Renal cortex interstitium (tissue), 15 donors: ENCODE results near the gene OAT. TPM values are rescaled to one million over a fixed set of nuclear protein-coding genes. Genes with fewer than 3 reads are reported as not detected.

Experiments
- DNase-seq, 11 donors: peaks; one replicate each; pipeline ENCODE4 v3.0.0-alpha.2; 2013; ENCODE audit warnings: low read depth in 9 of 11, low spot score in 4 of 11; ENCODE audit errors: extremely low read depth in 1 of 11
- long read RNA-seq, 16 experiments: transcript quantifications; one replicate each; lab custom pipeline, GENCODE V29; 2026
- polyA plus RNA-seq, 3 donors: library from polyadenylated mRNA; unstranded; fragments of 120-200 nt; gene quantifications; one replicate each; pipeline ENCODE4 v1.2.1, GENCODE V29; 2013; ENCODE audit not compliant: insufficient read length in 3 of 3

Gene OAT
- polyA plus RNA-seq: 10 to 100 TPM; 78.1 to 88.0 (median 86.1) TPM
- long read RNA-seq, donor 1, transcript OAT-201 (10 exons, 2,048 nt): major isoform, 26 of 27 reads
- long read RNA-seq, donor 1, partial matches to known transcripts: 0 of 27 reads
- long read RNA-seq, donor 1, other reads (novel, unspliced or antisense): 0 of 27 reads
- long read RNA-seq, donor 2, transcript OAT-201 (10 exons, 2,048 nt): major isoform, 29 of 30 reads
- long read RNA-seq, donor 2, partial matches to known transcripts: 0 of 30 reads
- long read RNA-seq, donor 2, other reads (novel, unspliced or antisense): 0 of 30 reads
- long read RNA-seq, donor 3, transcript OAT-201 (10 exons, 2,048 nt): major isoform, 50 of 52 reads
- long read RNA-seq, donor 3, partial matches to known transcripts: 0 of 52 reads
- long read RNA-seq, donor 3, other reads (novel, unspliced or antisense): 0 of 52 reads
- long read RNA-seq, donor 4, transcript OAT-201 (10 exons, 2,048 nt): major isoform, 18 of 33 reads
- long read RNA-seq, donor 4, partial matches to known transcripts: 13 of 33 reads
- long read RNA-seq, donor 4, other reads (novel, unspliced or antisense): 0 of 33 reads
- long read RNA-seq, donor 5: 0 reads
- long read RNA-seq, donor 6, transcript OAT-201 (10 exons, 2,048 nt): major isoform, 14 of 14 reads
- long read RNA-seq, donor 6, partial matches to known transcripts: 0 of 14 reads
- long read RNA-seq, donor 6, other reads (novel, unspliced or antisense): 0 of 14 reads
- long read RNA-seq, donor 7, transcript OAT-201 (10 exons, 2,048 nt): major isoform, 34 of 40 reads
- long read RNA-seq, donor 7, partial matches to known transcripts: 5 of 40 reads
- long read RNA-seq, donor 7, other reads (novel, unspliced or antisense): 0 of 40 reads
- long read RNA-seq, donor 8, transcript OAT-201 (10 exons, 2,048 nt): major isoform, 59 of 67 reads
- long read RNA-seq, donor 8, partial matches to known transcripts: 5 of 67 reads
- long read RNA-seq, donor 8, other reads (novel, unspliced or antisense): 0 of 67 reads
- long read RNA-seq, donor 9, transcript OAT-201 (10 exons, 2,048 nt): major isoform, 31 of 33 reads
- long read RNA-seq, donor 9, partial matches to known transcripts: 0 of 33 reads
- long read RNA-seq, donor 9, other reads (novel, unspliced or antisense): 0 of 33 reads
- long read RNA-seq, donor 10, transcript OAT-201 (10 exons, 2,048 nt): major isoform, 30 of 33 reads
- long read RNA-seq, donor 10, partial matches to known transcripts: 0 of 33 reads
- long read RNA-seq, donor 10, other reads (novel, unspliced or antisense): 0 of 33 reads
- long read RNA-seq, donor 11, transcript OAT-201 (10 exons, 2,048 nt): major isoform, 23 of 23 reads
- long read RNA-seq, donor 11, partial matches to known transcripts: 0 of 23 reads
- long read RNA-seq, donor 11, other reads (novel, unspliced or antisense): 0 of 23 reads
- long read RNA-seq, donor 12, transcript OAT-201 (10 exons, 2,048 nt): major isoform, 16 of 16 reads
- long read RNA-seq, donor 12, partial matches to known transcripts: 0 of 16 reads
- long read RNA-seq, donor 12, other reads (novel, unspliced or antisense): 0 of 16 reads
- long read RNA-seq, donor 13: 0 reads
- long read RNA-seq, donor 14, transcript OAT-201 (10 exons, 2,048 nt): major isoform, 19 of 26 reads
- long read RNA-seq, donor 14, partial matches to known transcripts: 6 of 26 reads
- long read RNA-seq, donor 14, other reads (novel, unspliced or antisense): 0 of 26 reads
- long read RNA-seq, donor 15, transcript OAT-201 (10 exons, 2,048 nt): major isoform, 7 of 8 reads
- long read RNA-seq, donor 15, partial matches to known transcripts: 0 of 8 reads
- long read RNA-seq, donor 15, other reads (novel, unspliced or antisense): 0 of 8 reads
- long read RNA-seq, donor 16, transcript OAT-201 (10 exons, 2,048 nt): major isoform, 80 of 139 reads
- long read RNA-seq, donor 16, partial matches to known transcripts: 52 of 139 reads
- long read RNA-seq, donor 16, other reads (novel, unspliced or antisense): 0 of 139 reads

DNA sequence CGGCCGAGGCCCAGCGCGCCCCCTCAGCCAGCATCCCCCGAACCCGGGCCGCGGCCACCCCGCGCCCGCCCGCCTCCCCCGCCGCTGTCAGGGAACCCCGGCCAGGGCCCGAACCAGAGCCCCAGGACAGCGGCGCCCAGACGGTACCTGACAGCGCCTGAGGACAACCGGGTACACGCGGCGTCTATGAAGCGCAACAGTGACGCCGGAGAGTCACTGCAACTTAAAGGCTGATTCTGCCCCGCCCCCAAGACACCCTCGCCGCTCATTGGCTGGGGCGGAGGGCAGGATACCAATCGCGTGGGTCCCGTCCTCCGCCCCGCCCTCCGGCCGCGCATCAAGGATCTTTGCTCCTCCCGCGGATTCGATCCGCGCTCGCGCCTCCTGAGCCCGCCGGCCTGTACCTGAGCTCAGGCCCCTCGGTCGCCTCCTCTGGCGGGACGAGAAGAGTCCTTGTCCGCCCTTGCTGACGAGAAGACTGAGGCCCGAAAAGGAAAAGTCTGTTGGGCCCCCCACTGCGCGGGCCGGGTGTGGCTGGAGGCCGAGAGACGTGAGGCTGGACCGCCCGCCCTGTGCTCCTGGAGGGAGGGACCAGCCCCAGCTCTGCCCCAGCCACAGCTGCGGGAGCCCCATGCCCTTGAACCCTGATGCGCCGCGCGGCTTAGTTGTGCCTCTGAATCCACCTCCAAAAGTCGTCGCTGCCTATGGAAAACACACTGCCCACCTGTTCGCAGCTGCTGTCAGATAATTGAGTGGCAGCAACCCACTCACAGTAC, at the start of gene OAT:
Gene OAT (minus strand): TSS at position 198 of the 776 bp plus-strand sequence. CDS start 6,752 bp downstream, outside the sequence.
- peak; percentile 86 to 98 (median 95) for DNase-seq

GRCh38 chr10:124467165-124467564, 48.4 kb upstream of the OAT start:
- no peak for DNase-seq

GRCh38 chr10:124465777-124466488, 47.2 kb upstream of the OAT start:
- DNase-seq: no peak

DNA sequence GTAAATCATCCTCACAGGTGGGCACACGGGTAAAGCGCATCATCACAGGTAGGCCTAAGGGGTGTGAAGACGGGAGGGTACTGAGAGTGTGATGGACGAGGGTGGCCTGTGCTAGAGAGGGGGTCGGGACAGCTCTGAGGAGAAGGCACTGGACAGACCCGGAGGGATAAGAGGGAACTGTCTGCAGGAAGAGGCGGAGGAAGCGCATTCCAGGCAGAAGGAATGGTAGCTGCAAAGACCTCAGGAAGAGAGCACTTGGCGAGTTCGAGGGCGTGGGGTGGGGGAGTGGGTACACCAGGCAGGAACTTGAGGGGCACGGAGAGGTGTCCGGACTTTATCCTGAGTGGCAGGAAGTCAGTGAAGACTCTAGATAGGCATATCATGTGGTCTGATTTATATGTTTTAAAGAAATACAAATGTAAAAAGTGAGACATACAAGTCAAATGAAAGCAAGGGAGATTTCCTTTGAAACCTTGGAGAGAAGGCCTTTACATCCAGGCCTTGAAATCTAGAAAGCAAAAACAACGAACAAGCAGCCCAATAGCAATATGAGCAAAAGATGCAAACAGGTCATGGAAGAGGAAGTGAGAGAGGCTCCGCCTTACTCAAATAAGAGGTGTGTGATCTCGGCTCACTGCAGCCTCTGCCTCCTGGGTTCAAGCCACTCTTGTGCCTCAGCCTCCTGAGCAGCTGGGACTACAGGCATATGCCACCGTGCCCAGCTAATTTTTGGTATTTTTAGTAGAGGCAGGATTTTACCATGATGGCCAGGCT, 46.5 kb upstream of the OAT start:
- no peak for DNase-seq

DNA sequence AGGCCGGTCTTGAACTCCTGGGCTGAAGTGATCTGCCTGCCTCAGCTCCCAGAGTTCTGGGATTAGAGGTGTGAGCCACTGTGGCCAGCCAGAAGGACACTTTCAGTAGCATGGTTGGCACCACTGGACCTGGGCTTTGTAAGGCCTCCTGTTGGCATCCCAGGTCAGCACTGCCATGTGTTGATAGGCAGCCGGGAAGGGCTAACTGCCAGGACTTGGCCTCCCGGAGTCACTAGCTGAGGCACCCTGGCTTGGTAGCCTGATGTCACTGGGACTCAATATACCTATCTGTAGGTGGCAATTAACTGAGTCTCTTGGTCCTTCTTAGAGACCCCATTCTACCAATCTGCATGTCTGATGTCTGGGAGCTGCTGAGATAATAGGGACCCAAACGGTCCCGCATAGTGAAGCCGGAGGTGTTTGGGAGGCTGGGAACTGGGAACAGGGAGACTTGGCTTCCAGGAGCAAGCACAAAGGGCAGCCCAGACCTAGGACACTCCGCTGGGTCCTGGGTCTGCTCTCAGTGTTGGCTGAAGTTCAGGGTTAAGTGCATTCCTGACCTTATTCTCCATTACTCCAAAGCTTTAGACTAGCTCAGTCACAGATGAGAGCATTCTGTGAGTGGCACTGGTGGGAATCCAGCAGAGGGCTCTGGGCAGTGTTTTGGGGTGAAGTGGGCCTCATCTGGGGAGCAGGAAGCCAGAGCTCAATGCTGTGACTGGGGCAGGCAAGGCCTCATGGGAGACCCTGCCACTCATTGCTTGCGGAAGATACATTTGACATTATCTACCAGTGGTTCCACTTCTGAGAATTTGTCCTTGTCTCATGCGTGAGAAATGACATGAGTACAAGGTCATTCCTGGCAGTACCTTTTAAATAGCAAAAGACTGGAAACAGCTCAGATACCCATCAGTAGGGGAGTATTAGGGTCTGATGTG, 45.6 kb upstream of the OAT start:
- no peak for DNase-seq

DNA sequence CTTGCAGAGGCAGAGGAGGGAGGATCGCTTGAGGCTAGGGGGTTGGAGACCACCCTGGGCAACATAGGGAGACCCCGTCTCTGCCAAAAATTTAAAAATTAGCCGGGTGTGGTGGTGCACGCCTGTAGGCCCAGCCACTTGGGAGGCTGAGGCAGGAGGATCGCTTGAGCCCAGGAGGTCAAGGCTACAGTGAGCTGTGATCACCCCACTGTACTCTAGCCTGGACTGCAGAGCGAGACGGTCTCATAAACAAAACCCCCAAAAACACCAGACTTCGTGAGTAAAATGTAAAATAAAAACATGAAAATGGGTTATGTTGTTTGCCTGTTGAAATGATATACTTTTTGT, 43.6 kb upstream of the OAT start:
- no peak for DNase-seq

DNA sequence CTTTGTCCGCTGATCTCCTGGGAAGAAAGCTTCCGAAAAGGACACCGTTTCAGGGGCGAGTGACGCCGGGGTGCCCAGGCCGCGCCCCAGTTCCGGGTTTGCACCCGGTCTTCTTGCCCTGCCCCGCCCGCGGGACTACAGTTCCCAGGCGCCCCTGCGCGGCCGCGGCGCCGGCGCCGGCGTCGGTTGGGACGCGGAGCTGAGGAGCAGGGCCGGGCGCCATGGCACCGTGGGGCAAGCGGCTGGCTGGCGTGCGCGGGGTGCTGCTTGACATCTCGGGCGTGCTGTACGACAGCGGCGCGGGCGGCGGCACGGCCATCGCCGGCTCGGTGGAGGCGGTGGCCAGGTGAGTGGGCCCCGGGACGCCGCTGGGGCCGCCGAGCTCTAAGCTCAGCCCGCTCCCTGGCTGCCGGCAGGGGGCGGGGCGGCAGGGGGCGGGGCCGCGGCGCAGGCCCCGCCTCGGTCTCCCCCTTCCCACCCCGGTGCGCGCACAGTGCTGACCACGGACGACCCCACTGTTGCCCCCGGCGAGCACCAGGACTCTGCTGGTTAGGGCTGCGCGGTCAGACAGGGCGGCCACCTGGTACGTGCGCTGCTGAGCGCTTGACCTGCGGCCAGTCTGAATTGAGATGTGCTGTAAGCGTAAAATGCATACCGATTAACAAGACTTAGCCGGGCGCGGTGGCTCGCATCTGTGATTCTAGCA, 43.1 kb upstream of the OAT start, which contains the start of gene LHPP:
Gene LHPP (plus strand): TSS at position 182 of the 706 bp plus-strand sequence. CDS start 40 bp downstream, at position 222.
- peak in 10 of 11 donors; percentile 49 to 80 (median 74) for DNase-seq

DNA sequence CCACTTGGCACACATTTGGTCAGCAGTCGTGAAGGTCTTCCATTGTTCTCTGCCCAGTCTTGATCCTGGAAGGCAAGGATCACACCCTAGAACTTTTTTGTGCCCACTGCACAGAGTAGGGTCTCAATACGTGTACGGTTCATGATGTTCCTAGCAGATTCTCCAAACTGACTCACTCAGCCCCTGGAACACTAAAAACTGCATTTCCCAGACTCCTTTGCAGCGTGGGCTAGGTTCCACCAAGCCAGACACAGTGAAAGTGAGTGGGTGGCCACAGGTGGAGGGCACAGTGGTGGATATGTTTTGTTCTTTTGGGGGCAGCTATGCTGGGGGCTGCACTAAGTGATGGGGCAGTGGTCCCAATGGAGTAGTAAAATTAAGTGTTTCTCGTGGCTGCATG, 41.4 kb upstream of the OAT start:
- no peak for DNase-seq

DNA sequence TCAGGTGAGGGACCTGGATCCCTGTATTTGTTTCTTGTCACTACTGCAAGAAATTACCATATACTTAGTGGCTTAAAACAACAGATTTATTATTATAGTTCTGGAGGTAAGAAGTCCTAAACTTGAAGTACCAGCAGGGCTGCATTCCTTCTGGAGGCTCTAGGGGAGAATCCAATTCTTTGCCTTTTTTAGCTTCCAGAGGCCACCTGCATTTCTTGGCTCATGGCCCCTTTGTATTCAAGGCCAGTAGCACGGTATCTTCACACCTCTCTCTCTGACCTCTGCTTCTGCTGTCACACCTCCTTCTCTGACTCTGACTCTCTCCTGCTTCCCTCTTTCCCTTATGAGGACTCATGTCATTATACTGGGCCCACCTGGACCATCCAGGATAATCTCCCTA, 40.7 kb upstream of the OAT start:
- no peak for DNase-seq

GRCh38 chr10:124458889-124459288, 40.2 kb upstream of the OAT start:
- DNase-seq: no peak

- DNase-seq: no peak
These were observed 39.8 kb upstream of the OAT start for GRCh38 chr10:124458473-124458872.

- DNase-seq: no peak
These were observed 36.7 kb upstream of the OAT start for GRCh38 chr10:124455441-124455840.

DNA sequence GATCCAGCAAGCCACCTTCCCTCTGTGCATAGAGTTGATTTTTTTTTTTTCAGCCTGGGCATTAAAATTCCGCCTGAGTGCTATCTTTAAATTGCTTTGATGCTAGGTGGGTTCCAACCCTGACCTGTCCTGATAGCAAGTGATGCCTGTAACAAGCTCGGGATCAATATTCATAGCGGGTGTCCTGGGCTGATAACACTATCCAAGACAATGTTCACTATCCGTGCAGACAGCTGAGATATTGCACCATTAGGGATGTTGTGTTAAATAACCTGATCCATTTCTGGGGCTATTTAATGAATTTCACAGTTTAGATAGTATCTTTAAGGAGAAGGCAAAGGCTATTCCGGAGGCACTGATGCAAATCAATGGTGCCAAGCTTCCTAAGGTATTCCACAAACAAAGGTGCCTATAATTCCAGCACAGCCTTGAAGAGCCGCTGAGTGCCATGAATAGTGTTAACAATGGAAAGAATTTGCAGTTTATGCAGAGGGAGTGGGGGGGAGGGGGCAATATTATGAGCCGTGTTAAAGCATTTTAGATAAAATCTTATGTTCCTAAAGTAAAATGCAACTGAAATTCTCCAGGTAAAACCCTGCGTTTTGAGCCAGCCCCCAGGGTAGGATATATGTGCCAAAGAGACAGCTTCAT, 35.4 kb upstream of the OAT start:
- DNase-seq: no peak

- no peak for DNase-seq
These were observed 32.6 kb upstream of the OAT start for GRCh38 chr10:124451276-124451675.
